Nephron progenitor cell (in vitro differentiated cells): ENCODE measurements around the gene ZNF425.
"Not testable (repeated sequence)": the region's sequence is repeated elsewhere in the genome, so short reads cannot be mapped to it uniquely, and the experiment has no call there.

Experiments used
- DNase-seq: peaks from one replicate; pipeline ENCODE4 v3.0.0; 2021
- H3K27ac Mint-ChIP-seq: 2 replicates; pipeline ENCODE4 v1.8.0; 2021; ENCODE audit warnings: mild to moderate bottlenecking, moderate library complexity, mixed read lengths
- H3K27me3 Mint-ChIP-seq: 2 replicates; pipeline ENCODE4 v1.8.0; 2021; ENCODE audit warnings: mild to moderate bottlenecking, low read depth, mixed read lengths; ENCODE audit not compliant: poor library complexity
- H3K36me3 Mint-ChIP-seq: 2 replicates; pipeline ENCODE4 v1.8.0; 2021; ENCODE audit warnings: low read depth, mixed read lengths
- H3K4me1 Mint-ChIP-seq: 2 replicates; pipeline ENCODE4 v1.8.0; 2021; ENCODE audit warnings: mixed read lengths
- H3K4me3 Mint-ChIP-seq: 2 replicates; pipeline ENCODE4 v1.8.0; 2021; ENCODE audit warnings: mild to moderate bottlenecking, moderate library complexity, mixed read lengths
- H3K9me3 Mint-ChIP-seq: 2 replicates; pipeline ENCODE4 v1.8.0; 2021; ENCODE audit warnings: mild to moderate bottlenecking, moderate library complexity, mixed read lengths
- TF ChIP-seq, protein P1 (sequence below): fragments of 200-600 bp; sonication (generic); IDR thresholded peaks from 2 replicates; pipeline ENCODE4 v1.5.0; 2021; ENCODE audit warnings: antibody characterized with exemption

ZNF425 gene

DNA sequence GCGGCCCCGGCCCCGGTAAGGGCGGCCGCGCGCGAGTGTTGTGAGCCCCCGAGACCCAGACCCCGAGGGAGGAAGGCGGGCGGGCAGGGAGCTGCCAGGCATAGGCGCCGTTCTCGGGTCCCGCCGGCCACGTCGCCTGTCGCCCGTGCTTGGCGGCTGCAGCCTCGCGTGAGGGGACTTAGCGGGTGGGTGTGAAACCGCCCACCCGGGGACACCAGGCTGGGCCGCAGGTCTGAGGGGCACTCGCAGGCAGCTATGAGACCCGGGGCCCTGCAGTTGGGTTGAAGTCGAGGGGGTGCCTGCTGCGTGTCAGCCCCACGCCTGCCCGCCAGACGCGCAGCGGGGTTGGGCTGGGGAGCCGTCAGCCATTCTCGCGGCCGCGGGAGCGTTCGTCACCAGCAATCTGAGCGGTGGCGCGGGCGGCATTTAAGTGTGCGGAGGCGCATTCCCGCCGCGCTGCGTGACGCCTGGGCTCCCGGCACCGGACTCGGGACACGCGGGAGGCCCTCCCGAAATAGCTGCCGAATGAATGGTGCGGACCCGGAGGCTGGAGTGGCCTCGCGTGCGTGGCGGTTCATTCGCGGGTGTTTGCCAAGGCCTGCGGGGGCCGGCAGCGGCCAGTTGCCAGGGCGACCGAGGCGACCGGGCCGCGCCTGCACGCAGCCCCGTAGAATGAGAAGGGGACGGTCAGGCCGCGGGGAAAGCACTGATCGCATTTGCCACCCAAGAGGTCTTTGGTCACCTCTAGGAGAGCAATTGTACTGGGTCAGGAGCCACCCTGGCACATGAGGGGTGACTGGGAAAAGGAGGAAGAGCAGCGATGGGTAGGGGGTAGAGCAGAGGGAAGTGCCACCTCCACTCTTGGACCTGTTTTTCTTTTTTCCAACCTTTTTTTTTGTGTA is 21.9 kb upstream of the ZNF425 start:
- H3K9me3 Mint-ChIP-seq = no peaks in the 10 kb centered on the region
- peak; percentile 72 for DNase-seq
- TF ChIP-seq, protein P1, sequence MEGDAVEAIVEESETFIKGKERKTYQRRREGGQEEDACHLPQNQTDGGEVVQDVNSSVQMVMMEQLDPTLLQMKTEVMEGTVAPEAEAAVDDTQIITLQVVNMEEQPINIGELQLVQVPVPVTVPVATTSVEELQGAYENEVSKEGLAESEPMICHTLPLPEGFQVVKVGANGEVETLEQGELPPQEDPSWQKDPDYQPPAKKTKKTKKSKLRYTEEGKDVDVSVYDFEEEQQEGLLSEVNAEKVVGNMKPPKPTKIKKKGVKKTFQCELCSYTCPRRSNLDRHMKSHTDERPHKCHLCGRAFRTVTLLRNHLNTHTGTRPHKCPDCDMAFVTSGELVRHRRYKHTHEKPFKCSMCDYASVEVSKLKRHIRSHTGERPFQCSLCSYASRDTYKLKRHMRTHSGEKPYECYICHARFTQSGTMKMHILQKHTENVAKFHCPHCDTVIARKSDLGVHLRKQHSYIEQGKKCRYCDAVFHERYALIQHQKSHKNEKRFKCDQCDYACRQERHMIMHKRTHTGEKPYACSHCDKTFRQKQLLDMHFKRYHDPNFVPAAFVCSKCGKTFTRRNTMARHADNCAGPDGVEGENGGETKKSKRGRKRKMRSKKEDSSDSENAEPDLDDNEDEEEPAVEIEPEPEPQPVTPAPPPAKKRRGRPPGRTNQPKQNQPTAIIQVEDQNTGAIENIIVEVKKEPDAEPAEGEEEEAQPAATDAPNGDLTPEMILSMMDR = no peak
- H3K36me3 Mint-ChIP-seq = peaks cover 15% of the 10 kb centered on the region
- no peaks in the 10 kb centered on the region for H3K27me3 Mint-ChIP-seq
- H3K4me3 Mint-ChIP-seq = peak overlapping the region; percentile 89
- H3K27ac Mint-ChIP-seq = peak overlapping the region; percentile 77
- peaks cover 36% of the 10 kb centered on the region for H3K4me1 Mint-ChIP-seq

DNA sequence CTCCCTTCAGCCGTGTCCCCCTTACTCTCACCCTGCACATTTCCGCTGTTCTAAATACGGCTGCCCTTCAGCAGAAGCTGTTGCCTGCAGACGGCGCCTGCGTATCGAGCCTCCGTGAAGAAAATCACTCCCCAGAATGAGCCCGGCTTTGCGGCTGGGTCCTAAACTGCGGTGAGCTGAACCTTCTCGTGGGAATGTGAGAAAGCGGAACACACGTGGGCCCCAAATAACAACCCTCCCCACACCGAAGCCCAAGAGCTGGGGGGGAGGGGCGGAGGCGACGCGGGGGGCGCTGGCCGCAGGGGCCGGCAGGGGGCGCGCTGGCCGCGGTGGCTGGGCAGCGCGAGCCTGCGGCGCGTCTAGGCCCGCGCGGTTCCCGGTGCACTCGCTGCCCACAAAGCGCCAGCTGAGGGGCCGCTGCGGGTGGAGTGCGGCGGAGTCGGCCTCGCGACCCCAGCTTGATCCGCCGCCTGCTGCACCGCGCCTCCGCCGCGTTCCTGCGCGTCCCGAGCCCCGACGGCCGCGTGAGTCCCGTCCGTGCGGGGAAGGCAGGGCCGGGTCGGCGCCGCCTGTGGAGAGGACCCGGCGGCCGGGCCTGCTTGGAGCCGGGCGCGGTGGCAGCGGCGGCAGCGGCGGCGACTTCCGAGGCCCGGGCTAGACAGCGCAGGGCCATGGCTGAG is 21.1 kb upstream of the ZNF425 start, which contains the start of gene ZNF398:
Gene ZNF398 (plus strand): TSS at position 382 of the 680 bp plus-strand sequence. CDS start 290 bp downstream, at position 672.
- TF ChIP-seq, protein P1 = peak; percentile 39
- H3K36me3 Mint-ChIP-seq = peaks cover 15% of the 10 kb centered on the region
- peak within 1 kb of the TSS; percentile 77 for H3K27ac Mint-ChIP-seq
- H3K4me1 Mint-ChIP-seq = peaks cover 36% of the 10 kb centered on the region
- H3K27me3 Mint-ChIP-seq = no peaks in the 10 kb centered on the region
- H3K9me3 Mint-ChIP-seq = no peaks in the 10 kb centered on the region
- peak; percentile 81 for DNase-seq
- H3K4me3 Mint-ChIP-seq = peak within 1 kb of the TSS; percentile 89

DNA sequence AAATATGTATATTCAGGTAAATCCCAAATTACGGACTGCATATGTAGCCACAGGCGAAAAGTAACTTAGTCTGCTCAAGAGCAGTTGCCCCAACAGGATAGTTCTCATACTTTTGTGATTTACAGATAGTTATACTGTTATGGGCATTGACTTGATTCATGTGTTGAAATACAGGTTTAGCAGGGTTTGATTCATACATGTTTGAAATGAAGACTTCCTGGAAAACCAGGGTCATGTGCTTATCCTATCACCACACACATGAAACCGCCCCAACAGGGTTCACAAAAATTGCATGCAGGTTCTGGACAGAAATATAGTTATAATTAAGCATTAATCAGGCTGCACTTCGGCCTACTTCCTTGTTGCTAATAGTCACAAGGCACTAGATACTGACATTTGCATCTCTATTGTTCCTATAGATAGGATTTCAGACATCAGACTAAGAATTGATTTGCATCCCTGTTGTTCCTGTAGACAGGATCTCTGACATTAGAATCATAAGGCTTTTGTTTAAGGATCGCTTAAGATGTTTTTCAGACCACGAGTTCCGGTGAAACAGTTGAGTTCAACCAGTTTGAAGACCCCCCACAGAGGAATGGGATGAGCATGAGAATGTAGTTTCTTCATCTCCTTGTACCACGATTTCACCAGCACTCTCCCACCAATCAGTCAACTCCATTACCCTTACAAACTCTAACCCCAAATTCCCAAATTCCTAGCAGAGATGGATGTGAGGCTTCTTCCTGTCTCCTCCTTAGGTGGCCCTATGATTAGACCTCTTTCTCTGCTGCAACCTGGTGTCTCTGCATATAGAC is 19.1 kb upstream of the ZNF425 start:
- Mint-ChIP-seq H3K4me1 (peaks cover 30% of the 10 kb centered on the region), H3K9me3 (no peaks in the 10 kb centered on the region), H3K36me3 (peaks cover 9% of the 10 kb centered on the region), H3K4me3 (no peak overlapping the region), H3K27ac (no peak overlapping the region), H3K27me3 (no peaks in the 10 kb centered on the region)
- TF ChIP-seq, protein P1 = no peak
- DNase-seq = no peak

DNA sequence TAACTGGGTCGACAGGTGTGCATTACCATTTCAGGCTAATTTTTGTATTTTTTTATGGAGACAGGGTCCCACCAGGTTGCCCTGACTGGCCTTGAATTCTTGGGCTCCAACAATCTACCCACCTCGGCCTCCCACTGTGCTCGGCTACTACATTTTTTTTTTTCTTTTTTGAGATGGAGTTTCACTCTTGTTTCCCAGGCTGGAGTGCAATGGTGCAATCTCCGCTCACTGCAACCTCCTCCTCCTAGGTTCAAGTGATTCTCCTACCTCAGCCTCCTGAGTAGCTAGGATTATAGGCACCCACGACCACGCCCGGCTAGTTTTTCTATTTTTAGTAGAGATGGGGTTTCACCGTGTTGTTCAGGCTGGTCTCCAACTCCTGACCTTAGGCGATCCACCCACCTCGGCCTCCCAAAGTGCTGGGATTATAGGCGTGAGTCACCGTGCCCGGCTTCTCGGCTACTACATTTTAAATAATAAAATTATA is 18.4 kb upstream of the ZNF425 start:
- not testable (repeated sequence) for H3K4me3 Mint-ChIP-seq, DNase-seq, H3K36me3 Mint-ChIP-seq, H3K27ac Mint-ChIP-seq, H3K9me3 Mint-ChIP-seq, H3K27me3 Mint-ChIP-seq
- H3K4me1 Mint-ChIP-seq = peaks cover 25% of the 10 kb centered on the region

DNA sequence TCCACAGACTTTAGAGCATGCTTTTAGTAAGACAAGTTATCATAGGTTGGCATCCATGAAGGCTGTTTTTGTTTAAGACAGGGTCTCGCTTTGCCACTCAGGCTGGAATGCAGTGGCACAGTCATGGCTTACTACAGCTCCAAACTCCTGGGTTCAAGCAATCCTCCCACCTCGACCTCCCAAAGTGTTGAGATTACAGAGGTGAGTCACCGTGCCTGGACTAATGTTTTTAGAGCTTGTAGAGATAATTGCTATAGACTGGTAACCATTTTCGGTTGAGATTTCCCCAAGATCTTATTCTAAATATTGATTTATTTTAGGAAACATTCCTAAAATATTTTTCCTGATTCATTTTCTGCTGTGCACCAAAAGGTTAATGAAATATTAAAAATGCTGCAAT is 15.8 kb upstream of the ZNF425 start:
- H3K36me3 Mint-ChIP-seq = peaks cover 6% of the 10 kb centered on the region
- H3K4me1 Mint-ChIP-seq = peaks cover 13% of the 10 kb centered on the region
- no peaks in the 10 kb centered on the region for H3K27me3 Mint-ChIP-seq
- TF ChIP-seq, protein P1 = no peak
- no peak overlapping the region for H3K4me3 Mint-ChIP-seq
- peaks cover 3% of the 10 kb centered on the region for H3K9me3 Mint-ChIP-seq
- H3K27ac Mint-ChIP-seq = no peak overlapping the region
- DNase-seq = no peak

DNA sequence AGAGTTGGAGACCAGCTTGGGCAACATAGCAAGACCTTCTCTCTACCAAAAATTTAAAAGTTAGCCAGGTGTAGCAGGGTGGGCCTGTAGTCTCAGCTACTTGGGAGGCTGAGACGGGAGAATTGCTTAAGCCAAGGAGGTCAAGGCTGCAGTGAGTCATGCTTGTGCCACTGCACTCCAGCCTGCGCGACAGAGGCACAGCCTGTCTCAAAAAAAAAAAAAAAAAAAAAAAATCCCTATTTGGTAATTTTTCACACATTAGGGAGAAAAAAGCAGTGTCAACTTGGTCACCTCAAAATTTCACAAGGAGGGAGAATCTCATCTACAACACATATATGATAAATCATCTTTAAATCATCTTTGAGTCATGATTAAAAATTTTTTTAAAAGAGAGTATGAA is 14.7 kb upstream of the ZNF425 start:
- no peak for DNase-seq
- H3K4me1 Mint-ChIP-seq = peaks cover 6% of the 10 kb centered on the region
- peaks cover 3% of the 10 kb centered on the region for H3K9me3 Mint-ChIP-seq
- TF ChIP-seq, protein P1 = no peak
- H3K4me3 Mint-ChIP-seq = no peak overlapping the region
- H3K27ac Mint-ChIP-seq = no peak overlapping the region
- H3K36me3 Mint-ChIP-seq = peaks cover 5% of the 10 kb centered on the region
- H3K27me3 Mint-ChIP-seq = no peaks in the 10 kb centered on the region
